ENCODE measurements around the gene TSFM. TPM values are rescaled to one million over a fixed set of nuclear protein-coding genes. Genes with fewer than 3 reads are reported as not detected.

Gene TSFM
- total and polyA plus RNA-seq, 9 of the 15 experiments (the other 6 are each of a cell fraction or from before 2014, with no cell fraction given): 44.6 to 198 (median 60.2) TPM

GRCh38 chr12:57755454-57756372, 26.9 kb upstream of the TSFM start (continued):
- TF ChIP-seq, protein P1, sequence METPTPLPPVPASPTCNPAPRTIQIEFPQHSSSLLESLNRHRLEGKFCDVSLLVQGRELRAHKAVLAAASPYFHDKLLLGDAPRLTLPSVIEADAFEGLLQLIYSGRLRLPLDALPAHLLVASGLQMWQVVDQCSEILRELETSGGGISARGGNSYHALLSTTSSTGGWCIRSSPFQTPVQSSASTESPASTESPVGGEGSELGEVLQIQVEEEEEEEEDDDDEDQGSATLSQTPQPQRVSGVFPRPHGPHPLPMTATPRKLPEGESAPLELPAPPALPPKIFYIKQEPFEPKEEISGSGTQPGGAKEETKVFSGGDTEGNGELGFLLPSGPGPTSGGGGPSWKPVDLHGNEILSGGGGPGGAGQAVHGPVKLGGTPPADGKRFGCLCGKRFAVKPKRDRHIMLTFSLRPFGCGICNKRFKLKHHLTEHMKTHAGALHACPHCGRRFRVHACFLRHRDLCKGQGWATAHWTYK (CRISPR knock-in tag; IDR thresholded peaks at IDR 0.05): no peak
- no peak for TF ChIP-seq ETV1 (tag; conservative IDR thresholded peaks at IDR 0.05; ENCODE audit: low read depth)
- no peak for TF ChIP-seq ZC3H4 (CRISPR knock-in tag; IDR thresholded peaks at IDR 0.05; ENCODE audit: borderline replicate concordance)
- TF ChIP-seq ZBTB7A (IDR thresholded peaks at IDR 0.05; ENCODE audit: borderline replicate concordance, control insufficient read depth, low read depth, low read length): peak; percentile 74; the same call in 1 of the 2 replicates
- no peak for TF ChIP-seq MTA2 (IDR thresholded peaks at IDR 0.05; ENCODE audit: low read depth)
- peak; percentile 26; the same call in 1 of the 2 replicates for TF ChIP-seq POLR2G (IDR thresholded peaks at IDR 0.05; ENCODE audit: low read depth, low read length)
- TF ChIP-seq SP1 (CRISPR knock-in tag; IDR thresholded peaks at IDR 0.05): no peak
- TF ChIP-seq FOXA3 (CRISPR knock-in tag; conservative IDR thresholded peaks at IDR 0.05 in 1 of 2, IDR thresholded peaks at IDR 0.05 in 1 of 2): no peak
- TF ChIP-seq MLLT1 (IDR thresholded peaks at IDR 0.05): no peak
- TF ChIP-seq HMGN3 (IDR thresholded peaks at IDR 0.05; ENCODE audit: borderline replicate concordance, extremely low read depth, insufficient read length, low read depth, low read length): peak; percentile 51
- no peak for TF ChIP-seq FOXO4 (CRISPR knock-in tag; IDR thresholded peaks at IDR 0.05)
- peak; percentile 38; the same call in 1 of the 2 replicates for TF ChIP-seq RBFOX2 (IDR thresholded peaks at IDR 0.05; ENCODE audit: low read depth, low read length)
- TF ChIP-seq MYBL2 (IDR thresholded peaks at IDR 0.05; ENCODE audit: low read depth): no peak
- TF ChIP-seq MYBL2 (CRISPR knock-in tag; IDR thresholded peaks at IDR 0.05; ENCODE audit: borderline replicate concordance): no peak
- TF ChIP-seq RHOXF2B (CRISPR knock-in tag; conservative IDR thresholded peaks at IDR 0.05): no peak
- TF ChIP-seq ZNF253 (CRISPR knock-in tag; conservative IDR thresholded peaks at IDR 0.05): no peak
- peak; percentile 36 to 50; a peak in 2 of 4 replicates for TF ChIP-seq NRF1 (conservative IDR thresholded peaks at IDR 0.05 in 1 of 2, IDR thresholded peaks at IDR 0.05 in 1 of 2)
- TF ChIP-seq, protein P2, sequence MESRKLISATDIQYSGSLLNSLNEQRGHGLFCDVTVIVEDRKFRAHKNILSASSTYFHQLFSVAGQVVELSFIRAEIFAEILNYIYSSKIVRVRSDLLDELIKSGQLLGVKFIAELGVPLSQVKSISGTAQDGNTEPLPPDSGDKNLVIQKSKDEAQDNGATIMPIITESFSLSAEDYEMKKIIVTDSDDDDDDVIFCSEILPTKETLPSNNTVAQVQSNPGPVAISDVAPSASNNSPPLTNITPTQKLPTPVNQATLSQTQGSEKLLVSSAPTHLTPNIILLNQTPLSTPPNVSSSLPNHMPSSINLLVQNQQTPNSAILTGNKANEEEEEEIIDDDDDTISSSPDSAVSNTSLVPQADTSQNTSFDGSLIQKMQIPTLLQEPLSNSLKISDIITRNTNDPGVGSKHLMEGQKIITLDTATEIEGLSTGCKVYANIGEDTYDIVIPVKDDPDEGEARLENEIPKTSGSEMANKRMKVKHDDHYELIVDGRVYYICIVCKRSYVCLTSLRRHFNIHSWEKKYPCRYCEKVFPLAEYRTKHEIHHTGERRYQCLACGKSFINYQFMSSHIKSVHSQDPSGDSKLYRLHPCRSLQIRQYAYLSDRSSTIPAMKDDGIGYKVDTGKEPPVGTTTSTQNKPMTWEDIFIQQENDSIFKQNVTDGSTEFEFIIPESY (CRISPR knock-in tag; IDR thresholded peaks at IDR 0.05): no peak
- peak; percentile 24 for TF ChIP-seq CCNT2 (IDR thresholded peaks at IDR 0.05; ENCODE audit: borderline replicate concordance, extremely low read depth, insufficient read length, low read depth, low read length)
- TF ChIP-seq MAZ (CRISPR knock-in tag; conservative IDR thresholded peaks at IDR 0.05 in 1 of 2, IDR thresholded peaks at IDR 0.05 in 1 of 2): 0 out of 4 replicates have a peak, but pooled peaks of 1 of the 2 experiments have one; percentile 33

Measured in K562 (cell line).